ENCODE data around the gene ZGPAT.

ZGPAT gene

DNA sequence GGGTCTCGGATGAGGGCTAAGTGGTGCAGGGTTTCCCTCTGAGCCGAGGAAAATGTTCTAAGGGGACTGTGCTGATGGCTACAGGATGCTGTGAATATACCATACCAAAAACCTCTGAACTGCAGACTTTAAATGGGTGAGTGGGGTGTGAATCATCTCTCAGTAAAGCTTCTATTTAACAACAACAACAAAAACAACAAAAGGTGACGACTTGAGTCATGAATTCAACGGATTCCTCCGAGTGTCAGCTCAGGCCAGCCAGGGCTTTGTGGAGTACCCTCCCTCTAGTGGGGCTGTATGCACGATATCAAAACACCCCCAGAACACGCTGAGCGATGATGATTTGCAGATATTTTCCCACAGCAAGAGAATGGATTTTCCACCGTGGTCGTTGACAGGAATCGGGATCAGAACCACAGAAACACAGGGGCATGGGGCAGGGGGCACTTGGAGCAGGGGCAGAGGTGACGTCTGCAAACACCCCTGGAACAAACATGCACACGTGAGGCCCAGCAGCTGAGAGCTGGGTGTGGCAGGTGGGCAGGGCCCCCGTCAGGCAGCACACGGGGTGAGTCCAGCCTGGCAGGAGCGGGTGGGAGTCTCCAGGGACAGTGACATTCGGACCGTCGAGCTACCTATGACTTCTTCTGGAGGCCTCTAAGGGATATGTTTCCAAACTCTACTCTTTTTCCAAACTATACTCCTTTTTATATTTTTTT, 70.4 kb downstream of the ZGPAT start:
- Histone ChIP-seq H3K4me3 (no peak overlapping the region), H3K9me3 (no peaks in the 10 kb centered on the region), H3K27me3 (ENCODE audit: low read depth) (no peaks in the 10 kb centered on the region), H3K36me3 (replicated peaks) (no peaks in the 10 kb centered on the region), H3K4me1 (no peaks in the 10 kb centered on the region)
- no peak for DNase-seq (ENCODE audit: low spot score in 2 of 2)
- in situ Hi-C loops (cut with MboI; ENCODE audit: low sequenced_read_pairs) = no loop called here

DNA sequence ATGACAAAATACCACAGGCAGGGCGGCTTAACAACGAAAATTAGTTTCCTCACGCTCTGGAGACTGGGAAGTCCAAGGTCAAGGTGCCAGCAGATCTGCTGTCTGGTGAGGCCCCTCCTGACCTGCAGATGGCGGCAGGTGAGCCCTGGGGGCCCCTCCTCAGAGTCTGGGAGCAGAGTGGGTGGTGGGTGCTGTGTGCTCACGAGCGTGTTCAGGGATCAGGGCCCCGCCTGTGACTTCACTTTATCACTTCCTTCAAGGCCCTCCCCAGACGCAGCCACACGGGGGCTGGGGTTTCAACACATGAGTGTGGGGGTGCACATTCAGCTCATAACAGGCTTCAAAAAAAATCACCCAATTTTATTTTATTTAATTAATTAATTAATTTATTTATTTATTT, 71.0 kb downstream of the ZGPAT start:
- no peak for DNase-seq (ENCODE audit: low spot score in 2 of 2)
- Histone ChIP-seq H3K4me3 (no peak overlapping the region), H3K27me3 (ENCODE audit: low read depth) (no peaks in the 10 kb centered on the region), H3K4me1 (no peaks in the 10 kb centered on the region), H3K36me3 (replicated peaks) (no peaks in the 10 kb centered on the region), H3K9me3 (no peaks in the 10 kb centered on the region)
- in situ Hi-C loops (cut with MboI; ENCODE audit: low sequenced_read_pairs) = no loop called here

DNA sequence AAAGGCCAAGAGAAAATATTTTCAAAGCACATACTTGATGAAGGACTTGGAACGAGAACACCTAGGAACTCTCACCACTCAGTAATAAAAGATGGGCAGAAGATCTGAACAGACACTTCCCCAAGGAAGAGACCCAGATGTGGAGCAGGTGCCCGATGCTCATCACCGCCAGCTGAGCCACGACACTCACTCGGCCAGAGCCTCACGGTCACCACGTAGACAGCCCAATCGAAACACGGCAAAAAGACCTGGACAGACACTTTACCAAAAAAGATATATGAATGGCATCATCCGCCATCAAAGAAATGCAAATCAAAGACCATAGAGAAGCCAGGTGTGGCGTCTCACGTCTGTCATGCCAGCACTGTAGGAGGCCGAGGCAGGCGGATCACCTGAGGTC, 73.3 kb downstream of the ZGPAT start:
- in situ Hi-C loops (cut with MboI; ENCODE audit: low sequenced_read_pairs) = no loop called here
- Histone ChIP-seq H3K4me1 (no peaks in the 10 kb centered on the region), H3K4me3 (no peak overlapping the region), H3K36me3 (replicated peaks) (no peaks in the 10 kb centered on the region), H3K27me3 (ENCODE audit: low read depth) (no peaks in the 10 kb centered on the region), H3K9me3 (no peaks in the 10 kb centered on the region)
- DNase-seq (ENCODE audit: low spot score in 2 of 2) = no peak

DNA sequence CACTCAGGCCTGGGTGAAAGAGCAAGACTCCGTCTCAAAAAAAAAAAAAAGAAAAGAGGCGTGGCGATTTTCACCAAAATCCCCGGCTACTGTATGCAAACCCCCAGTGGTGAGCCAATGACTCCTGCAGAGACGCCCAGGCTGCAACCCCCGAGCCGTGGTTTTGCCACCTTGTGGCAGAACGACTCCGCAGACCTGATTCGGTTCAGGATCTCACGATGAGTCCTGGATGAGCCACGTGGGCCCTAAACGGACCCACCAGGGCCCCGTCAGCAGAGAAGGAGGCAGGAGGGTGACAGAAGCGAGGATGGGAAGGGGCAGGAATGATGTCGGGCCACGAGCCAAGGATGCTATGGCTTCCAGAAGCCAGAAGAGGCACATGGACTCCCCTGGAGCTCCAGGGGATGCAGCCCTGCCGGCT, 74.2 kb downstream of the ZGPAT start:
- no peak for DNase-seq (ENCODE audit: low spot score in 2 of 2)

DNA sequence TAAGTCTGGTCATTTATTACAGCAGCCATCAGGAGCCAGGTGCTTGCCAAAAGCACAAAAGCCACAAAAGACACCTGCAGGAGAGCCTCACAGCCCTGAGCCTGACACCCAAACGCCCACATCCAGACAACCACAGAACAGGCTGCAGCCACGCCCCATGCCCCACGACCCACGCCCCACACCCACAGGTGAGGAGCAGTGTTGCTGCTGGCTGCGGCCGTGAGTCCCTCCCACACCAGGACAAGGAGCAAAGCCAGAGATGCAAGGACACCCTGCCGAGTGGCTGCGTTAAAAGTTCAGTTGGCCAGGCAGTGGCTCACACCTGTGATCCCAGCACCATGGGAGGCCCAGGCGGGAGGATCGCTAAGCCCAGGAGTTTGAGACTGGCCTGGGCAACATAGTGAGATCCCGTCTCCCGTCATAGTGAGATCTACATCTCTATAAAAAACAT, 74.7 kb downstream of the ZGPAT start:
- H3K4me1 ChIP-seq = no peaks in the 10 kb centered on the region
- H3K36me3 ChIP-seq (replicated peaks) = no peaks in the 10 kb centered on the region
- H3K27me3 ChIP-seq (ENCODE audit: low read depth) = no peaks in the 10 kb centered on the region
- no peak overlapping the region for H3K4me3 ChIP-seq
- DNase-seq (ENCODE audit: low spot score in 2 of 2) = no peak
- in situ Hi-C loops (cut with MboI; ENCODE audit: low sequenced_read_pairs) = no loop called here
- no peaks in the 10 kb centered on the region for H3K9me3 ChIP-seq

More for the DNA sequence above, 74.2 kb downstream of the ZGPAT start:
- Histone ChIP-seq H3K27me3 (ENCODE audit: low read depth) (no peaks in the 10 kb centered on the region), H3K36me3 (replicated peaks) (no peaks in the 10 kb centered on the region), H3K4me1 (no peaks in the 10 kb centered on the region), H3K4me3 (no peak overlapping the region), H3K9me3 (no peaks in the 10 kb centered on the region)
- in situ Hi-C loops (cut with MboI; ENCODE audit: low sequenced_read_pairs) = no loop called here

DNA sequence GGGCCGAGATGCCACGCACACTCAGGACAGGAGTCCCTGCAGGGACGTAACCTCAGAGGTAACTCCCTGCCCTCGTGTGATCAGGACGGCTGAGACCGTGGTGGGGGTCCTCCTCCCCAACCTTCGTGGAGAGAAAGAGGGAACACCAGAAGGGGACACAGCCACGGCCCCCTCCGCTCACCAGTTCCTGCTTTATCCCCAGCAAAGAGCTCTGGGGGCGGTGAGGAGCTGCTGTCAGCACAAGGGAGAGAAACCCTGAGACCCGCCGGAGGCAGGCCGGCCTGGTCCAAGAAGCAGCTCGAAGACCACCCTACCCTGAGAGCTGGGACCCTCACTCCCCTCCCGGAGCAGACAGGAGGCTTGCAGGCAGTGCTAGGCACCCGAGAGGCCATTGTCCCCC, 76.1 kb downstream of the ZGPAT start:
- DNase-seq (ENCODE audit: low spot score in 2 of 2) = no peak
- Histone ChIP-seq H3K36me3 (replicated peaks) (no peaks in the 10 kb centered on the region), H3K4me3 (no peak overlapping the region), H3K27me3 (ENCODE audit: low read depth) (no peaks in the 10 kb centered on the region), H3K4me1 (no peaks in the 10 kb centered on the region), H3K9me3 (no peaks in the 10 kb centered on the region)
- in situ Hi-C loops (cut with MboI; ENCODE audit: low sequenced_read_pairs) = no loop called here

DNA sequence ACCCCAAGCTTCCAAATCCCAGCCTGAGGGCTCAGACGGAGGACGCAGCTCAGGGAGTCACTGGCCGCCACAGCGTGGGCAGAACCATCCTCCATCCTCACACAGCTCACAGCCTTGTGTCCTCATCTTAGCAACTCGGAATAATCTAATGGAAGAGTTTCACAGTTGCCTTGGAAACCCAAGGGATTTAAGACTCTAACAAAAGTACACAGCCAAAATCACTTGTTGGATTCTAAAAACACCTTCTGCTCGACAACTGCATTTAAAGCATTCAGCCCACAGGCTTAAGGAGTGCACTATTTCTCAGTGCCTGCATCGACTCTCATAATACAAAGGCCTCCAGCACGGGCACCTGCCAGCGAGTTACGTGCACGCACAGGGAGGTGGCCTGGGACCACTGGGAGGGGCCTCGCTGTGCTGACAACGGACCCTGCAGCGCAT, 77.9 kb downstream of the ZGPAT start:
- H3K9me3 ChIP-seq = no peaks in the 10 kb centered on the region
- no peak overlapping the region for H3K4me3 ChIP-seq
- in situ Hi-C loops (cut with MboI; ENCODE audit: low sequenced_read_pairs) = no loop called here
- no peaks in the 10 kb centered on the region for H3K27me3 ChIP-seq (ENCODE audit: low read depth)
- DNase-seq (ENCODE audit: low spot score in 2 of 2) = no peak
- H3K4me1 ChIP-seq = no peaks in the 10 kb centered on the region
- H3K36me3 ChIP-seq (replicated peaks) = no peaks in the 10 kb centered on the region

Measured in HAP-1 (cell line).